HG03378 (cell line): ENCODE measurements around the gene SPATA20.

Experiments used
- ATAC-seq: cut with Tn5 transposase; IDR thresholded peaks from one replicate; pipeline ENCODE4 v1.9.1; 2021; ENCODE audit warnings: mild to moderate bottlenecking, moderate library complexity; ENCODE audit not compliant: unreplicated experiment

Gene SPATA20

DNA sequence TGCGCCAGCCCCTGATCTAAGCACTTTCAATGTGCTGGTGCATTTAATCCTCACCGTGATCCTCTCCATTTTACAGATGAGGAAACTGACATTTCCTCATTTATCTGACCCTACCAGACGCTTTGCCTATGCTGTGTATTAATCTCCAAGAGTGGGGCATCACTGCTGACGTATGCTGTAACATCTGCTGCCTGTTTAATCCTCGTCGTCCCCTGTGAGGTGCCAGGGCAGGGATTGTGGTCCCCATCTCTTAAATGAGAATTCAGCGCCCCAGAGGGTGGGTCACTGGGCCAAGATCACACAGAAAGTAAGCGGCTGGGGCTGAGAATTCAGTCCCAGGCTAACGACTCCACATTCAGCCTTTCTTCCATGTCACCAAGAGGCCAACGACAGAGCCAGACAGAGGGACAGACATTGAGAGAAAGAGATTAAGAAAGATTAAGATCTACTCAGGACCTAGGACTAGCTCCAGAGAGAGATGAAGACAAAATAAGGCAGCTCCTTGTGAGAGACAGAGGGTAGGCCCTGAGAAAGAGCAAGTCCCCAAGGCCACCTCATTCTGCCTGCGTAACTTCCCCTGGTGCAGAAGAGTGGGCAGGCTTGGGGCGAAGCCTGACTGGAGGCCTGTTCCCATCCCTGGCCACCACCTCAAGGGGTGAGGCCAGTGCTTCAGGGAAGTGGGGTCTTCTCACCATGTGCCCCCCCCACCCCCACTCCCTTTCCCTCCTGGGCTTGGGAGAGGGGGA is 27.1 kb downstream of the SPATA20 start:
- ATAC-seq: no peak

DNA sequence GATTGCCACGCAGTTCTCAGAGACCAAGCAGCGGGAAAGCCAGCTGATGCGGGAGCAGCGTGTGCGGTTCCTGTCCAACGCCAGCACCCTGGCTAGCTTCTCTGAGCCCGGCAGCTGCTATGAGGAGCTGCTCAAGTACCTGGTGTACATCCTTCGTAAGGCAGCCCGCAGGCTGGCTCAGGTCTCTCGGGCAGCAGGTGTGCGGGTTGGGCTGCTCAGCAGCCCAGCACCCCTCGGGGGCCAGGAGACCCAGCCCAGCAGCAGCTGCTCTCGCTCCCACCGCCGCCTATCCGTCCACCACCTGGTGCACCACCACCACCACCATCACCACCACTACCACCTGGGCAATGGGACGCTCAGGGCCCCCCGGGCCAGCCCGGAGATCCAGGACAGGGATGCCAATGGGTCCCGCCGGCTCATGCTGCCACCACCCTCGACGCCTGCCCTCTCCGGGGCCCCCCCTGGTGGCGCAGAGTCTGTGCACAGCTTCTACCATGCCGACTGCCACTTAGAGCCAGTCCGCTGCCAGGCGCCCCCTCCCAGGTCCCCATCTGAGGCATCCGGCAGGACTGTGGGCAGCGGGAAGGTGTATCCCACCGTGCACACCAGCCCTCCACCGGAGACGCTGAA is 28.7 kb downstream of the SPATA20 start:
- no peak for ATAC-seq

DNA sequence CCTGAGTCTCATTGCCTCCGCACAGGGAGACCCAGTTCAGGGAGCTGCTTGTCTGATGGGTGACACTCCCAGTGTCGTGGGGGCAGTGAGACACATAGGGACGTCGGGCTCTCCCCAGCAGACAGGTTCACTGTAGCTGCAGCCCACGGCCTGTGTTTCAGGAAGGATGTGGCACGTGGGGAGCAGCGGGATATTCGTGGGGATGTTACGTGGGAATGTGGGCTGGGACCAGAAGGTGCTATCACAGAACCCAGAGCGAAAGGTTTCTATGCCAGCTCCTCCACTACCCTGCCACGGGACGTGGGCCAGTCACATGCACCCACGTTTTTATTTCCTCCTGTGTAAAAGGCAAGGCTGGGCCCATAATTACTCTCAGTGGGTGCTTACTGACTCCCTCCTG is 29.9 kb downstream of the SPATA20 start:
- no peak for ATAC-seq

DNA sequence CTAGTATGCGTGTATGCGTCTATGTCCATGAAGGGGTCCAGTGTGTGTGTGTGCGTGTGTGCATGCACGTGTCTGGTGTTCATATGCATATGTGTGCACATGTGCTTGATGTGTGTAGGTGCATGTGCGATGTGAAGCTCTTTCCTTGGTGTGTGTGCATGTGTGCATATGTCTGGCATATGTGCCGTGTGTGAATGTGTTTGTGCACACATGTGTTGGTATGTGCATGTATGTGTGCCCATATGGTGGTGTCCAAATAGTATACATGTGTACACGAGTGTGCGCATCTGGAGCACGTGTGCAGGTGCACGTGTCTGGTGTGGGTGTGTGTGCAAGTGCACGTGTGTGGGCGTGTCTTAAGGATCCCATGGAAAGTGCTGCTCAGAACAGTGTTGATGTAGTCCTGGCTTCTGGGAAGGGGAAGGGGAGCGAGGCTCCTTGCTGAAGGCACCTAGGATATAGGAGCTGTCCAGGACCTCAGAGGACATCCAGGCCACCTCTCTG is 30.5 kb downstream of the SPATA20 start:
- no peak for ATAC-seq

DNA sequence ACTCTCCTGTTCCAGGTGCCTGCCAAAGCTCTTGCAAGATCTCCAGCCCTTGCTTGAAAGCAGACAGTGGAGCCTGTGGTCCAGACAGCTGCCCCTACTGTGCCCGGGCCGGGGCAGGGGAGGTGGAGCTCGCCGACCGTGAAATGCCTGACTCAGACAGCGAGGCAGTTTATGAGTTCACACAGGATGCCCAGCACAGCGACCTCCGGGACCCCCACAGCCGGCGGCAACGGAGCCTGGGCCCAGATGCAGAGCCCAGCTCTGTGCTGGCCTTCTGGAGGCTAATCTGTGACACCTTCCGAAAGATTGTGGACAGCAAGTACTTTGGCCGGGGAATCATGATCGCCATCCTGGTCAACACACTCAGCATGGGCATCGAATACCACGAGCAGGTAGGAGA is 31.2 kb downstream of the SPATA20 start:
- no peak for ATAC-seq

DNA sequence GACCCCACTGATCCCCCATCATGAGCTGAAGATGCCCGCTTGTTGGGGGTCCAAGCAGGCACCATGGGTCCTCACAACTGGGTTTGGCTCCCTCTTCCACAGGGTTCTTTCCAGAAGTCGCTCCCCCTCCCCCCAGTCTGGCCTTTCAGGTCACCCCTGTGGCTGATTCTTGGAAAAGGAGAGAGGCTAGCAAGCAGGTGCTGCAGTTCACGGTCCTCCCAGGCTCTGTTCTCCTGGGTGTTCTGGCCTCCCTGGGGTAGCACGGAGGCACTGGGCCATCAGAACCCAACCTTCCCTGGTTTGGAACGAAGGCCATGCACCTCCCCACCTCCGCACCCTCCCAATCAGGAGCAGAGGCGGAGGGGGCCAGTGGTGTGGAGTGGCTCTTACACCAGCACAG is 32.4 kb downstream of the SPATA20 start:
- no peak for ATAC-seq

DNA sequence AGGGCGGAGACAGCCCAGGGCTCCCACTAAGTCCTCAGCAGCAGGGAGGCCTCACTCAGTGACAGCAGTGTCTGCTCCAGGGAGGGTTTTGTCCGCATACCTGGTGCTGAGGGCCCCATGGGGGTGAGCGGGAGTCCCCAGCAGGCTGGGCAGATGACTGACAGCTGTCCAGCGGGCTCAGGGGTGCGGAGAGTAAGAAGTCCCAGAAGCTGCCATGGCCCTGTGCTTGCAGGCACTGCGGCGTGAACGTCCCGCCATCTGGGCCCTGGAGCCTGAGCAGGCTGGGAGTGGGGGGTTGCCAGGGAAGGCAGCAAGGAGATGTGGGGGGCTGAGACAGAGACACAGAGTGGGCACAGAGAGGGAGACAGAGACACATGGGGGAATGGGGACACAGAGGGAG is 33.7 kb downstream of the SPATA20 start:
- no peak for ATAC-seq

DNA sequence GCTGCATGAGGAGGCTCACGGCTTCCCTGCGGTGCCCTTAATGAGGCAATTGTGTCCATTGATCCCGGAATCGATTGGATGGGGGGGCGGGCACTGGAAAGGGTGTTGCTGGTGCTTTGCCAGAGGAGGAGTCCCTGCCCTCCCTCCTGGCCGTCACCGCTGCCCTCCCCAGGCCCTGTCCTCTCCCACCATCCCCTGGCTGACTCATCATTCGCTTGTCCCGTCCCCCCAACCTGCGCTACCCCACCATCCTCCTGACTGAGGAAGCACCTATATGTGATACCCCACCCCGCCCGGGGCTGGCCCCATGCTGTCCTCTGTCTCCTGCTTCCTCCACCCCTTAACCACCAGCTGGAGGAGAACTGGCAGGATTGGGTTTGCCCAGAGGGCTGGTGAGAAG is 34.3 kb downstream of the SPATA20 start:
- ATAC-seq: no peak

DNA sequence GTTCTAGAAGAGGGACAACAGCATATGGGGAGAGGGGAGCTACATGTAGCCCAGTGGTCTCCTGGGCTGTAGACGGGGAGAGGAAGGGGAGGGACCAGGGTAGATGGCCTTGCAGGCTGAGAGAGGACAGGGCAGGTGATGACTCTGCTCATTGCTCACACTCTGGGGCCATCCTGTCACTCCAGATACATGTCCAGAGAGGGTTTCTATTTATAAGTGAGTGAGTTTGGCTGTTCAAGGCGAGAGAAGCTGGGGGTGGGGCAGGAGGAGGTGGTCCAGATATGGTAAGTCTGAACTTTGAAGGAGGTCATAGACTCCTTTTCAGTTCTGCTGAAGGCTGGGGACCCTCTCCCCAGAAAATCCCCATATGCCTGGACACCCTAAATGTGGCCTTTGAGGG is 35.8 kb downstream of the SPATA20 start:
- ATAC-seq: no peak

DNA sequence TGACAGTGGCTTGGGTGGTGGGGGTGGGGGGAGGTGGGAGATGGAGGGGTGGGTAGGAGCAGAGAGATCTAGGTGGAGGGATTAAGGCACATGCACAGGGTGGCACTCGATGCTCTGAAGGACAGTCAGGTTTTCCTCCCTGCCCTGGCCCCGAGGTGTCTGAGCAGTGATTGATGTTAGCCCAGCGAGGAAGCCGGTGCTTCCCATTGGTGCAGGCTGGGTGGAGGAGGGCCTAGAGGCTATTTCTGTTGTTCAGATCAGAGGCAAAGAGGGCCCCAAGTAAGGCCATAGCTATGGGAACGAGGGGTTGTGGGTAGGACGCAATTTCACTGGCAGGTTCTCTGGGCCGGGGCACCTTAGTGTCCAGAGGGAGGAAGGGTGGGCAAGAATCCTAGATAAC is 36.7 kb downstream of the SPATA20 start:
- ATAC-seq: no peak

DNA sequence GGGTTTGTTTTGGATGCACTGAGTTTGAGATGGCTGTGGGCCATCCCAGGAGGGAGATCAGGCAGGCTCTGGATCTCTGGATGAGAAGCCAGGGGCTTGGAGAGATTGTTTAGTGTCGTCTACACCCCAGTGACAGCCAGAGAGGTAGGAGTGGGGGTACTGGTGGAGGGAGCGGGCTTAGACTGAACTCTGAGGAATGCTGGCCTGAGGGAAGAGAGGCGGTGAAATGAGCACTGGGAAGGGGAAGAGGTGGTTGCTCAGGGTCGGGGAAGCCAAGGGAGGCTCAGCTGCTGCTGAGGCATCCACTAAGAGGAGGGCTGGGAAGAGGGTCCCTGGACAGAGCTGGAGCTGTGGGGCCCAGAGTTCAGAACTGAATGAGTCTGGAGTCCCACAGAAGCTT is 37.1 kb downstream of the SPATA20 start:
- ATAC-seq: no peak

DNA sequence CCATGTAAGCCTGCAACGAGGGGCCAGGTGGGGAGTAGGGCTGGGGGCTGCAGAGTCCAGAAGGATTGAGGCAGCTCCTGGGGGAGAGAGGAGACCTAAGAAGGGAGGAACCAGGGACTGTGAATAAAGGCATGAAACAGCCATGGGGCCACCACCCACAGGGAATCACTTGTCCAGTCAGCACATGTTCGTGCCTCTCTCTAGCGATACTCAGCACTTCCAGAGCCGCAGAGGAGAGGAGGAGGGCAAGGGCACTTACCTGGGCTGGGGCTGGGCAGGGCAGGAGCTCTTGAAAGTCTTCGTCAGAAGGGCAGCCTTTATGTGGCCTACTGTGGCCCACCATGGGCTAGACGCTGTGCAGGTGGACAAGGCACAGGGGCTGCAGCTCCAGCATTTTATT is 37.8 kb downstream of the SPATA20 start:
- no peak for ATAC-seq

DNA sequence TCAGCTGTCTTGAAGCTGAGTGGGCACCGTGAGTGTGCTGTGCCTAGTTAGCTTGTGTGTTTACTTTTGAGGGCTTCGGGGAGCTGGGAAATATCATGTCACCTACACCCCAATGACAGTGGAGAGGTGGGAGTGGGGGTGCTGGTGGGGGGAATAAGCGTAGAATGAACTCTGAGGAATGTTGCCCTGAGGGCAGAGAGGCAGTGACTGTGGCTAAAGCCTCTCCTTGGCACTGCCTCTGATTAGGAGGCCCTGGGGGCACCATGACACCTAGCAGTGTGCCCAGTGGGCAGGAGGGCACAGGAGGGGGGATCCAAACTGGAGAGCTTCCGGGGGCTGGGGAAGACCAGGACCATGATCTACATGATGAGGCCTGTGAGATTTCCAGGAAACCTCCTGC is 38.4 kb downstream of the SPATA20 start:
- ATAC-seq: no peak

DNA sequence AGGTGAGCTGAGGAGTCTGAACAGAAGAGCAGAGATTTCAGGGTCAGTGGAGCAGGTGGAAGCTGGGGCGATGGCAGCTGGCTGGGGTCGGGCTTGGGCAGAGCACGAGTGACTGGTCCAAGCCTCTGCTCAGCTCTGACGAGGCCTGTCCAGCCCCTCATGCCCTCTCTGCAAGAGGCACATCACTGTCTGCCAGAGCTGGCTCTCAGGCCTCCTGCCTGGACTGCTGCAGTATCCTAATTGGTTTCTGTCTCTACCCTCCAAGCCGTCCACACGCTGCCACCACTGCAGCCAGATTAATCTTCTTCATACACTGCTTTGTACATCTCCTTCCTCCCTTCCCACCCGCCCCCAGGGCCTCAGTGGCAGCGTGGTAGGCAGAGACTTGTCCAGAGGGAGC is 38.9 kb downstream of the SPATA20 start:
- no peak for ATAC-seq

DNA sequence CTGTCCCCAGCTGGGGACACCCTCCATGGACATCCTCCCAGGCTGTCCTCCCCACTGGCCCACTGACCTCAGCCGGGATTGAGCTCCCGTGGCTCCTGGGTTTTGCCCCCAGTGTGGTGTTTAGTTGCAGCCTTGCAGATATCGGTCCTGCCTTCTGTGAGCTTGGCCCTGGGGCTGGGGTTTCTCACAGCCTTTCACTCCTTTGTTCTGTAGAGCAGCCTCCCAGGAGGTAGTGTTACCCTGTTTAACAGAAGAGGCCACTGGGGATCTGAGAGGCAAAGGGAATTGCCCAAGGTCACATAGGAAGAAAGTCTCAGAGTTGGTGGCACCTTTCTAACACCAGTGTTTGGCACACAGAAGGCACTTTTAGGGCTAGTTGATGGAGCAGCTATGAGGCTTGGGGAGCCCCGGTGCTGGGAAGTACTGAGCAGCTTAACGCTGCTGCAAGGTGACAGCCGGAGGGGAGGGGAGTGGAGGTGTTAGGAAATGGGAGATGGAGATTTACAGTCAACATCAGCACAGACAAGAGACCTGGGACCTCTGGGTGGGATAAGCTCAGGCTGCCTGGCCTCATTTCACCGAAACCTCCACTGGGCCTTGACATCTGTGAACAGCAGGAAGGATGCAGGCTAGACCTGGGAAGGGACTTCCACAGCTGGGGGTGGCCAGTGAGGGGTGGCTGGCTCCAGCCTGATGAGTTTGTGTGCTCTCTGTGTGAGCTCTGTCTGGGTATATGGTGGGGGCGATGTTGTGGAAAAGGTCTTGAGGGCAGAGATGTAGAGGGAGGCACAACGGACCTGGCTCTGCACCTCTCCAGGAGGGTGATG is 39.7 kb downstream of the SPATA20 start:
- no peak for ATAC-seq

DNA sequence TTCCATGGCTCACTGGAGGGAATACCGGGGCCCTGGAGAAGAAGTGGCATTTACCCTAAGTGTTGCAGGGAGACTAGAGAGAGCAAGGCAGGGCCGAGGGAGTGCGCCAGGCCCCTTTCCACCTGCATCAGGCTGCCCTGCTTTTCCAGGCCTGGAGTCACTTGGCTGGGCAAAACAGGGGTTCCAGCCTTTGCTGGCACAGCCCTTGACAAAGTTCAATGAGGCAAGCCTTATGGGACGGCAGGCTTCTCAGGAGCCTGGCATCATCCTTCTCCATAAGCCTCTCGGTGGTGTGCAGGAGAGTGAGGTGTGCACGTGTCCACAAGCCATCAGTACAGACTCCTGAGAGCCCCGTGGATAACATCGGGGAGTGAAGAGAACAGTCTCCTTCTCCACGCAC is 40.6 kb downstream of the SPATA20 start:
- ATAC-seq: no peak

DNA sequence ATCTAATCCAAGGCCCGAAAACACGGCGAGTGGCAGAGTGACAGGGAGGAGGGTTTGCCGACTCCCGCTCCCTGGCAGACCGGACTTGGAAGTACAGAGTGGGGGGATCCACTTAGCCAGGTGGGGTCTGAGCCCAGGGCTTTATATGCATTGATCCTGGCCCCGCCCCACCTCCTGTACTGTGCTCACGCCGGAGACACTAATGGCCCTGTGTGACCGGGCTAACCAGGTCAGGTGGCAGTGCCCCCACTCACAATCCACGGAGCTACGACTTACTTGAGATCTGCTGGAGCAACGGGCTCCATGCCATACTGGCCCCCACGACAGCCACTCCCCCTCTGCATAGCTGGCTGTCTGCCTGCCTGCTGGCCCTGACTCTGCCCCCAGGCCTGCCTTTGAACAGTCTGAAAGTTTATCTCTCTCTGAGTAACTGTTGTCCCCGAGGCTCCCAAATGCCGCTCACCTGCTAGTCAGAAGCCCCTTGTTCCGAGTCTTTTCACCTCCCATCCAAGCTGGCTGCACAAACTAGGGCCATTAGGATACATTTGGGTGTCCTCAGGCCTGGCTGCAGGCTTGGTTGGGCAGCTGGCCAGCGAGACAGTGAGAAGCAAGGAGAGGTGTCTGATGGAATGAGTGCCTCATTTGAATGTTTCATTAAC is 41.5 kb downstream of the SPATA20 start:
- no peak for ATAC-seq

DNA sequence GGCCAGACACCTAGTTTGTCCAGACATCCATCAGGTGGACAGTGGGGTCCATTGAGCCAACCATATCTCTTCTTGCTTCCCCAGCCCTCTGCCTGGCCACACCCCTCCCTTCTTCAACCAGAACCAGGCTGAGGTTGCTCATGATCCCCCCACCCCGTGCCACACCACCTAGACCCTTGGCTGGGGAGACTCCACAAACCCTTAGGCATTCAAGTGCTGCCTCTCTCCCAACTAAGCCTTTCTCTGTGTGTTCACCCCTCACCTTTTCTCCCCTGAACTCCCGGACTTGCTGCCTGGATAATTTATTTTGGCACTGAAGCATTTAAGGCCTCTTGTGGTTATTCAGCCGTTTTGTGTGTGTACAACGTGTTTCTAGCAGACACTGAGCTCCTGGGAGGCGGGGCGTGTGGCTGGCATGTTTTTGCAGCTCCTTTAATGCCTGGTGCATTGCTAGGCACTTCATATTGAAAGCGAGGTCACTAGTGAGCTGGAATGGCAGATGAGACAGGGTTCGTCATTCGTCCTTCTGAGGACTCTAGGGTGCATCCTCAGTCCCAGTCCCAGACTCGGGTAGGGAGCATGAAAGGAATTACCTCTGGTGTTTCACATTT is 42.2 kb downstream of the SPATA20 start:
- ATAC-seq: no peak

DNA sequence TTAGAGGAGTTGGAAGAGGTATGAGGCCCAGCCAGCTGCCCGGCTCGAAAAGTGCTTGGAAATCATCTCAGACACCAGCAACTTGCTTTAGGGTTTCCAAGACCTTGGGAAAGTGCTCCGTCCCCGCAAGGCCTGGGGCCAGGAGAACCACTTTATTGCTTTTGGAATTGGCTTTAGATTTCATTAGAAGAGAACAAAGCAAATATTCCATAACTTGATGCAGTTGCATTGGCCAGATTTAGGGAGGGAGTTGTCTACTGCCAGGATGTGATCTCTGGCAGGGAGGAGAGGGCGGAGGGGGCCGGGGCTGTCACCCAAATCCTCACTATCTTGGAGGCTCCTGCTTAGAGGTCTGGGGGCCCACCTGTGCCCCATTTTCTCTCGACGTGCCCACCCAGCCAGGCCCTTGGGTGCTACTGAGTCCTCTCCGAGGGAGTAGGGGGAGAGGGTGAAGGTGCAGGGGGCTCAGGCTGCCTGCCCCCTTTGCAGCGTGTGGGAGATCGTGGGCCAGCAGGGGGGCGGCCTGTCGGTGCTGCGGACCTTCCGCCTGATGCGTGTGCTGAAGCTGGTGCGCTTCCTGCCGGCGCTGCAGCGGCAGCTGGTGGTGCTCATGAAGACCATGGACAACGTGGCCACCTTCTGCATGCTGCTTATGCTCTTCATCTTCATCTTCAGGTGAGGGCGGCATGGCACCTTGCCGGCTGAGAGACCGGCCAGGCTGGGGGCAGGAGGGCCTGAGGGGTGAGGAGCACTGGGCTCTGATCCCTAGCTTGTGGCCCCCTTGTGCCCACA is 44.2 kb downstream of the SPATA20 start:
- ATAC-seq: no peak

DNA sequence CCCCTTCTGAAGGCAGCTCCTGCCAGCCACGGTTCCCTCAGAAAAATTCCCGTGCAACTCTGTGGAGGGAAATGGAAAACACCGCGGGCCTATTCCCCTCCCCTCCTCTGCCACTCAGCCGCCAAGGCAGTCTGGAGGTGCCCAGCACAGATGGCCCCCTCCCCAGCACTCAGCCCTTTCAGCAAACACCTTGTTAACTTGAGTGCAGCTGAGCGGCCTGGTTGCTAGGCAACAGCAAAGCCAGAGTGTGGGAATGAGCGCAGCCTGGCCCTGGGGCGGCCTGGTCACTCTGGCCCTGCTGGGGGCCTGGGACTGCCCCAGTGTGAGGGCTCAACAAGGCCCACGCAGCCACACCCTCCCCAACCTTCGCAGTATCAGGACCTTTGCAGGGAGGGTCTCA is 46.3 kb downstream of the SPATA20 start:
- ATAC-seq: no peak
